SU-DHL-6 (cell line): Measurements from ENCODE around the gene KCNJ15.

Experiments
- H2AFZ ChIP-seq: fragments of 200-600 bp; sonication (generic); 2 replicates; pipeline ENCODE4 v1.6.1; 2014; ENCODE audit warnings: low read depth, mild to moderate bottlenecking, moderate library complexity, mixed read lengths, antibody characterized with exemption, low read length; ENCODE audit not compliant: severe bottlenecking
- H3F3A ChIP-seq: fragments of 200-600 bp; shearing (Covaris generic); 2 replicates; pipeline ENCODE4 v1.6.0; 2016; ENCODE audit warnings: antibody characterized with exemption, mild to moderate bottlenecking; ENCODE audit not compliant: insufficient read depth
- H3K27ac ChIP-seq: fragments of 200-600 bp; sonication (generic); 2 replicates; pipeline ENCODE4 v1.5.1; 2016; ENCODE audit warnings: low read depth, mild to moderate bottlenecking, low read length, moderate library complexity, mixed read lengths
- H3K27me3 ChIP-seq: fragments of 200-600 bp; sonication (generic), shearing (Covaris generic); 2 replicates; pipeline ENCODE4 v1.6.0; 2014; ENCODE audit warnings: mild to moderate bottlenecking, low read length
- H3K36me3 ChIP-seq: fragments of 200-600 bp; sonication (generic); 2 replicates; pipeline ENCODE4 v1.6.1; 2014; ENCODE audit warnings: mild to moderate bottlenecking, low read length, mixed read lengths
- H3K4me2 ChIP-seq: fragments of 300-600, 200-600 bp; shearing (Covaris generic), sonication (generic); 2 replicates; pipeline ENCODE4 v1.6.0; 2014; ENCODE audit warnings: low read length, low read depth, mild to moderate bottlenecking; ENCODE audit not compliant: poor library complexity, severe bottlenecking
- H3K4me3 ChIP-seq: fragments of 200-600 bp; sonication (generic); 2 replicates; pipeline ENCODE4 v1.5.1; 2014; ENCODE audit warnings: antibody characterized with exemption, low read length, mild to moderate bottlenecking, mixed read lengths; ENCODE audit not compliant: insufficient read depth, poor library complexity, severe bottlenecking
- H3K79me2 ChIP-seq: fragments of 200-600 bp; sonication (generic); 2 replicates; pipeline ENCODE4 v1.6.1; 2014; ENCODE audit warnings: mild to moderate bottlenecking, low read length, moderate library complexity; ENCODE audit not compliant: insufficient read depth
- H3K9ac ChIP-seq: fragments of 200-600 bp; sonication (generic); 2 replicates; pipeline ENCODE4 v1.7.0; 2014; ENCODE audit warnings: mild to moderate bottlenecking, low read length
- H3K9me2 ChIP-seq: fragments of 200-600 bp; sonication (generic); replicated peaks from 2 replicates; pipeline ENCODE4 v1.6.1; 2014; ENCODE audit warnings: low read length; ENCODE audit not compliant: insufficient read depth
- H3K9me3 ChIP-seq: fragments of 200-600 bp; sonication (generic); 2 replicates; pipeline ENCODE4 v1.6.1; 2014; ENCODE audit warnings: low read length, mixed read lengths; ENCODE audit not compliant: insufficient read depth
- H4K20me1 ChIP-seq: fragments of 200-600 bp; sonication (generic); 2 replicates; pipeline ENCODE4 v1.6.1; 2014; ENCODE audit warnings: low read depth, mild to moderate bottlenecking, antibody characterized with exemption, low read length, moderate library complexity, mixed read lengths
- EZH2phosphoT487 ChIP-seq: fragments of 200-600 bp; sonication (generic), shearing (Covaris generic); conservative IDR thresholded peaks from 2 replicates; pipeline ENCODE4 v1.6.1; 2018; ENCODE audit warnings: mild to moderate bottlenecking, antibody characterized with exemption, low read length, moderate library complexity, mixed read lengths
- TF ChIP-seq, protein P1 (sequence below): fragments of 200-600 bp; sonication (generic); IDR thresholded peaks from one replicate; pipeline ENCODE4 v1.5.1; 2017; ENCODE audit warnings: antibody characterized with exemption, mild to moderate bottlenecking, low read length, moderate library complexity; ENCODE audit not compliant: insufficient read depth, poor library complexity, severe bottlenecking

The KCNJ15 gene

DNA sequence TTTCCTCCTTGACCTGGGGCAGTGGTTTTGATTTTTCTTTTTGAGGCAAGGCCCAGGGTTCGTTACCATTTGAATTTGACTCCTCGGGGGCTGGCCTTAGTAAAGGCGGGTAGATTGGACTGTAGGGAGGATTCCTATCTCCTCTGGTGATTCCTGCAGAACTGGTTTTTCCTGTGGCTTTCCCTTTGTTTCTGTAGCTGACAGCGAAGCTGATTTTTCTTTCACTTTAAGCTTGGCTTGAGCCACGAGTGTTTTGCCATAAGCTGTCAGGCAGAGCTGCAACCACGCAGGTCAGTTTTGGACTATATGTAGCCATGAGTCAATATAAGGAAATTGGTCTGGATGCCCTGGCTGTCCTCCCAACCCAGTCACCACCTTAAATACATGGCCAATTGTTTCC lies 28.7 kb upstream of the KCNJ15 start:
- Histone ChIP-seq H3K36me3 (0 out of 2 replicates have a peak, but pooled peaks cover 5% of the 10 kb centered on the region), H2AFZ (no peak overlapping the region), H3K27me3 (no peaks in the 10 kb centered on the region), H3K4me2 (no peak overlapping the region), H3K9me3 (peaks cover 45% of the 10 kb centered on the region; the same call in 1 of the 2 replicates), H3K9me2 (no peaks in the 10 kb centered on the region), H3F3A (no peaks in the 10 kb centered on the region), H3K27ac (no peak overlapping the region), H3K9ac (no peak overlapping the region), H3K4me3 (no peak overlapping the region), H4K20me1 (no peaks in the 10 kb centered on the region), H3K79me2 (no peaks in the 10 kb centered on the region)
- TF ChIP-seq, protein P1, sequence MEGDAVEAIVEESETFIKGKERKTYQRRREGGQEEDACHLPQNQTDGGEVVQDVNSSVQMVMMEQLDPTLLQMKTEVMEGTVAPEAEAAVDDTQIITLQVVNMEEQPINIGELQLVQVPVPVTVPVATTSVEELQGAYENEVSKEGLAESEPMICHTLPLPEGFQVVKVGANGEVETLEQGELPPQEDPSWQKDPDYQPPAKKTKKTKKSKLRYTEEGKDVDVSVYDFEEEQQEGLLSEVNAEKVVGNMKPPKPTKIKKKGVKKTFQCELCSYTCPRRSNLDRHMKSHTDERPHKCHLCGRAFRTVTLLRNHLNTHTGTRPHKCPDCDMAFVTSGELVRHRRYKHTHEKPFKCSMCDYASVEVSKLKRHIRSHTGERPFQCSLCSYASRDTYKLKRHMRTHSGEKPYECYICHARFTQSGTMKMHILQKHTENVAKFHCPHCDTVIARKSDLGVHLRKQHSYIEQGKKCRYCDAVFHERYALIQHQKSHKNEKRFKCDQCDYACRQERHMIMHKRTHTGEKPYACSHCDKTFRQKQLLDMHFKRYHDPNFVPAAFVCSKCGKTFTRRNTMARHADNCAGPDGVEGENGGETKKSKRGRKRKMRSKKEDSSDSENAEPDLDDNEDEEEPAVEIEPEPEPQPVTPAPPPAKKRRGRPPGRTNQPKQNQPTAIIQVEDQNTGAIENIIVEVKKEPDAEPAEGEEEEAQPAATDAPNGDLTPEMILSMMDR: no peak
- no peak for TF ChIP-seq EZH2phosphoT487

DNA sequence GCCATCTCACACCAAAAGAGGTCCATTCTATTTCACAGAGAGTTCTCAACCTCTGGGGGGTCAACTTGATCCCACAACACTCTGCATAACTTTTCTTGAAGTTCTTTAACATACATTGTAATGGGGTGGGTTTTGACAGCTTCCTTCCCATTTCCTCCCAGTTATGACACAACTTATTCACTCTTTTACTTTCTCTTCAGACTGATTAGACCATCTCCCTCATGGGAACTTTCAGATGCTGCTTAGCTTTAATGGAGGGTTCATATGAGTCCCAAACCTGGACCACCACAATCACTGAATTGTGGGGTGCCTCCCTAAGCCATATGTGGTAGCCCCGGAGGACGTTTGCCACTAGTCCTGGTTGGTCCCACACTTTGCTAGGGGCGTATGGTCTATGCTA lies 28.3 kb upstream of the KCNJ15 start:
- Histone ChIP-seq H3K27ac (no peak overlapping the region), H3K9me2 (no peaks in the 10 kb centered on the region), H3K4me3 (no peak overlapping the region), H3K36me3 (0 out of 2 replicates have a peak, but pooled peaks cover 5% of the 10 kb centered on the region), H3K4me2 (no peak overlapping the region), H3K9me3 (peaks cover 42% of the 10 kb centered on the region; the same call in 1 of the 2 replicates), H3K9ac (no peak overlapping the region), H2AFZ (no peak overlapping the region), H4K20me1 (no peaks in the 10 kb centered on the region), H3K27me3 (no peaks in the 10 kb centered on the region), H3F3A (no peaks in the 10 kb centered on the region), H3K79me2 (no peaks in the 10 kb centered on the region)
- TF ChIP-seq, protein P1: no peak
- no peak for TF ChIP-seq EZH2phosphoT487

DNA sequence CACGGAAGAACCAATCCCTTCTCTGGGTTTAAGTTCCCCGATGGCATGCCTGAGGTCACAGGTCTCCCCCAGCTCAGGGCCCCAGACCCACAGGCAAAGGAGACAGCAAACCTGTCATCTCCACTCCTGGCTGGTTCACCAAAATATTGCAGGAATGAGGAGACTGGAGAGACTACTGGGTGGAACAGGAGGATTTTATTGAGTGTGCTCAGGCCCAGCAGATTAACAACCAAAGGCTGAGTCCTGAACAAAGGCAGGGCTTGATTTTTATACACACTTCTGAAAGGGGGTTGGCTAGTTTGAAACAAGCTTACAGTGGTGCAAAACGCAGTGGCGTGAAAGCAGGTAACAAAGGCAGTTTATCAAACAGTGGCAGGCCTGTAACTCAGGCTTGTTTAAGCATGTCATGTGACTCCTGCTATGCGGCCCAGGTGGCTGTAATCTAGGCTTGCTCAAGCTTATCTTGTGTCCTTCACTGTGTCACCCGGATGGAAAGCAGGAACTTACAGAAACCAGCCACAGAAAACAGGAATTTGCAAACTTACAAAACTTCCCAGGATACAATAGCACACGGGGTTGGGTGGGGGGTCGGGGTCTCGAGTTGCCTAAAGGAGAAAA lies 27.4 kb upstream of the KCNJ15 start:
- Histone ChIP-seq H3K9ac (no peak overlapping the region), H3K9me3 (peaks cover 35% of the 10 kb centered on the region; the same call in 1 of the 2 replicates), H3K79me2 (no peaks in the 10 kb centered on the region), H3K27ac (no peak overlapping the region), H2AFZ (no peak overlapping the region), H3F3A (no peaks in the 10 kb centered on the region), H4K20me1 (no peaks in the 10 kb centered on the region), H3K4me3 (no peak overlapping the region), H3K27me3 (no peaks in the 10 kb centered on the region), H3K4me2 (no peak overlapping the region), H3K36me3 (0 out of 2 replicates have a peak, but pooled peaks cover 5% of the 10 kb centered on the region), H3K9me2 (no peaks in the 10 kb centered on the region)
- TF ChIP-seq, protein P1: no peak
- TF ChIP-seq EZH2phosphoT487: no peak
